OCI-LY7 (cell line): ENCODE data around the gene CHST7. TPM values are rescaled to one million over a fixed set of nuclear protein-coding genes. Genes with fewer than 3 reads are reported as not detected.
A peak's percentile ranks its signal among the peaks of the same experiment; 100 is the strongest.

Experiments
- BruUV-seq: library from RNA; stranded (reverse); fragments of 400-500 nt; replicated peaks from 2 replicates; lab custom pipeline; 2021; lab: Mats Ljungman, UMichigan
- CTCF ChIA-PET: fragments of 300-600 bp; sonication (Branson Sonifier 250); formaldehyde crosslinking; loops from one replicate; lab custom pipeline; 2022; ENCODE audit warnings: antibody characterized with exemption; ENCODE audit not compliant: unreplicated experiment; lab: Charles Lee
- POLR2A ChIA-PET: fragments of 300-600 bp; sonication (Branson Sonifier 250); formaldehyde crosslinking; loops from one replicate; lab custom pipeline; 2022; ENCODE audit warnings: antibody characterized with exemption; lab: Charles Lee
- DNase-seq: peaks from one replicate; pipeline ENCODE4 v3.0.0-alpha.2; 2015; ENCODE audit warnings: low spot score
- H2AFZ ChIP-seq: fragments of 200-600 bp; sonication (generic), shearing (Covaris generic); 2 replicates; pipeline ENCODE4 v1.6.1; 2014; ENCODE audit warnings: mild to moderate bottlenecking, antibody characterized with exemption, low read length, moderate library complexity
- H3K27ac ChIP-seq: fragments of 200-600 bp; sonication (generic); 2 replicates; pipeline ENCODE4 v1.5.1; 2014; ENCODE audit warnings: mixed run types, low read depth, mild to moderate bottlenecking, moderate library complexity, low read length, inconsistent platforms; ENCODE audit not compliant: poor library complexity, severe bottlenecking
- H3K36me3 ChIP-seq: fragments of 200-600 bp; sonication (generic); 2 replicates; pipeline ENCODE4 v1.6.1; 2014; ENCODE audit warnings: mild to moderate bottlenecking, antibody characterized with exemption, low read length, moderate library complexity, mixed read lengths; ENCODE audit not compliant: insufficient read depth
- H3K4me1 ChIP-seq: fragments of 200-600 bp; sonication (generic); 2 replicates; pipeline ENCODE4 v1.5.1; 2014; ENCODE audit warnings: mild to moderate bottlenecking, low read length; ENCODE audit not compliant: insufficient read depth, poor library complexity, severe bottlenecking
- H3K4me2 ChIP-seq: fragments of 200-600 bp; sonication (generic); 2 replicates; pipeline ENCODE4 v1.6.1; 2014; ENCODE audit warnings: mild to moderate bottlenecking, low read length
- H3K4me3 ChIP-seq: fragments of 200-600 bp; sonication (generic); 2 replicates; pipeline ENCODE4 v1.5.1; 2014; ENCODE audit warnings: mild to moderate bottlenecking, low read depth, low read length; ENCODE audit not compliant: poor library complexity, severe bottlenecking
- H3K79me2 ChIP-seq: fragments of 200-600 bp; sonication (generic); 2 replicates; pipeline ENCODE4 v1.6.1; 2016; ENCODE audit warnings: low read depth, mild to moderate bottlenecking, low read length, moderate library complexity, mixed read lengths; ENCODE audit not compliant: insufficient read depth
- H3K9me2 ChIP-seq: fragments of 200-600 bp; sonication (generic); 2 replicates; pipeline ENCODE4 v1.6.1; 2016; ENCODE audit warnings: mild to moderate bottlenecking, low read length, mixed read lengths; ENCODE audit not compliant: insufficient read depth
- H3K9me3 ChIP-seq: fragments of 200-600 bp; sonication (generic); 2 replicates; pipeline ENCODE4 v1.6.1; 2014; ENCODE audit warnings: mild to moderate bottlenecking, mixed run types, low read length, mixed read lengths
- H4K20me1 ChIP-seq: fragments of 200-600 bp; sonication (generic); 2 replicates; pipeline ENCODE4 v1.6.1; 2014; ENCODE audit warnings: mild to moderate bottlenecking, antibody characterized with exemption, low read length, moderate library complexity, mixed read lengths; ENCODE audit not compliant: insufficient read depth
- EZH2phosphoT487 ChIP-seq: fragments of 200-600 bp; sonication (generic); IDR thresholded peaks from 2 replicates; pipeline ENCODE4 v1.6.1; 2018; ENCODE audit warnings: low read depth, borderline replicate concordance, mild to moderate bottlenecking, mixed run types, antibody characterized with exemption, low read length, moderate library complexity, mixed read lengths
- intact Hi-C: fragments of 100-400 bp; cut with micrococcal nuclease; formaldehyde crosslinking; loops from one replicate; pipeline ENCODE4 v1.10.0; 2022; ENCODE audit not compliant: unreplicated experiment
- total RNA-seq, 2 experiments: library from RNA; depleted of rRNA in 1 of 2; stranded (reverse); fragments of >200 nt in 1 of 2; shearing (Covaris generic) in 1 of 2; gene quantifications; 2 replicates each; pipeline ENCODE4 v1.2.3, GENCODE V29; 2014 to 2022
- TF ChIP-seq, protein P1 (sequence below): fragments of 200-600 bp; sonication (generic); conservative IDR thresholded peaks from 2 replicates; pipeline ENCODE4 v1.5.1; 2014; ENCODE audit warnings: mild to moderate bottlenecking, antibody characterized with exemption, low read length, moderate library complexity, mixed read lengths

Gene CHST7
- total RNA-seq, 2 experiments from 2014 or later = 2.0 to 5.3 TPM

DNA sequence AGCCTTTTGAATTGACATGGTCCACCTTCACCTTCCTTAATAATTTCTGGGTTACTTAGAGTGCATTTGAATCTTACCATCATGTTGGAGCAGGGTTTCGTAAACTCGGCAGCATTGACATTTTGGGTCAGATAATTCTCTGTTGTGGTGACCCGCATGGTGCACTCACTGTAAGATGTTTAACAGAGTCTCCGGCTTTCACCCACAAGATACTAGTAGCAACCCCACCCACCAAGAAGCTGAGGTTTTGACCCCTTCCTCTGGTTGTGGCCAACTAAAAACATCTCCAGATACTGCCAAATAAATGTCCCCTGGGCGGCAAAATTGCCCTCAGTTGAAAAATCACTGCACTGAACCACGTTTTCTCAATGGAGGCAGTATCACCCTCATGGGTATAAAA, 62.7 kb downstream of the CHST7 start:
- BruUV-seq = no TSS peak
- no peaks in the 10 kb centered on the region for H3K9me3 ChIP-seq
- no peaks in the 10 kb centered on the region for H3K9me2 ChIP-seq
- H3K79me2 ChIP-seq = no peaks in the 10 kb centered on the region
- no peak overlapping the region for H3K27ac ChIP-seq
- POLR2A ChIA-PET = no interaction called here
- H3K36me3 ChIP-seq = peaks cover 25% of the 10 kb centered on the region
- H3K4me2 ChIP-seq = no peak overlapping the region
- DNase-seq = no peak
- H4K20me1 ChIP-seq = no peaks in the 10 kb centered on the region
- intact Hi-C loops = no loop called here
- TF ChIP-seq, protein P1, sequence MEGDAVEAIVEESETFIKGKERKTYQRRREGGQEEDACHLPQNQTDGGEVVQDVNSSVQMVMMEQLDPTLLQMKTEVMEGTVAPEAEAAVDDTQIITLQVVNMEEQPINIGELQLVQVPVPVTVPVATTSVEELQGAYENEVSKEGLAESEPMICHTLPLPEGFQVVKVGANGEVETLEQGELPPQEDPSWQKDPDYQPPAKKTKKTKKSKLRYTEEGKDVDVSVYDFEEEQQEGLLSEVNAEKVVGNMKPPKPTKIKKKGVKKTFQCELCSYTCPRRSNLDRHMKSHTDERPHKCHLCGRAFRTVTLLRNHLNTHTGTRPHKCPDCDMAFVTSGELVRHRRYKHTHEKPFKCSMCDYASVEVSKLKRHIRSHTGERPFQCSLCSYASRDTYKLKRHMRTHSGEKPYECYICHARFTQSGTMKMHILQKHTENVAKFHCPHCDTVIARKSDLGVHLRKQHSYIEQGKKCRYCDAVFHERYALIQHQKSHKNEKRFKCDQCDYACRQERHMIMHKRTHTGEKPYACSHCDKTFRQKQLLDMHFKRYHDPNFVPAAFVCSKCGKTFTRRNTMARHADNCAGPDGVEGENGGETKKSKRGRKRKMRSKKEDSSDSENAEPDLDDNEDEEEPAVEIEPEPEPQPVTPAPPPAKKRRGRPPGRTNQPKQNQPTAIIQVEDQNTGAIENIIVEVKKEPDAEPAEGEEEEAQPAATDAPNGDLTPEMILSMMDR = no peak
- no peak for TF ChIP-seq EZH2phosphoT487
- H2AFZ ChIP-seq = no peak overlapping the region
- CTCF ChIA-PET = no interaction called here
- no peak overlapping the region for H3K4me3 ChIP-seq
- no peaks in the 10 kb centered on the region for H3K4me1 ChIP-seq

DNA sequence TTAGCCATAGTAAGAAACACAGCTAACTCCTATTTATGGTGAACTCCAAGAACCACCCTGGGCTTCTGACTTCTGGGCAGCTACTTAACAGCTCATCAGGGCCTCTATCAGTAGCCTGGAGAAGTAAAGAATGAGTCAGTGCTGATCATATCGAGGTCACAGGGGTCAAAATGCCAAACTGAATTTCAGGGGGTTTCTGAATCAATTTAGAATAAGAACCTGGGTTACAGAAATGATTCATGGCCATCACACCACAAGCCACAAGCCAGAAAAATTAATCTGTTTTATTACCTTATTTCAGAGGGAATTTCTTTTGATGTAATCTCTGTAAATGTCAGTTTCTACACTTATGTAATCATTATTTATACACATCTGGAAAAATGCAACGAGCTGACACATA, 64.4 kb downstream of the CHST7 start:
- H3K4me2 ChIP-seq = no peak overlapping the region
- H2AFZ ChIP-seq = no peak overlapping the region
- H3K27ac ChIP-seq = no peak overlapping the region
- BruUV-seq = no TSS peak
- H3K4me3 ChIP-seq = no peak overlapping the region
- intact Hi-C loops = no loop called here
- POLR2A ChIA-PET = interaction anchor here (0.6 kb wide), 2 partner anchors 10 to 649 kb away, joined by 3 read pairs; no protein-coding TSS in a partner anchor
- H3K9me3 ChIP-seq = no peaks in the 10 kb centered on the region
- H3K79me2 ChIP-seq = no peaks in the 10 kb centered on the region
- no peaks in the 10 kb centered on the region for H3K4me1 ChIP-seq
- CTCF ChIA-PET = no interaction called here
- H4K20me1 ChIP-seq = no peaks in the 10 kb centered on the region
- TF ChIP-seq EZH2phosphoT487 = no peak
- TF ChIP-seq, protein P1 = no peak
- no peaks in the 10 kb centered on the region for H3K9me2 ChIP-seq
- peaks cover 35% of the 10 kb centered on the region for H3K36me3 ChIP-seq
- DNase-seq = no peak

DNA sequence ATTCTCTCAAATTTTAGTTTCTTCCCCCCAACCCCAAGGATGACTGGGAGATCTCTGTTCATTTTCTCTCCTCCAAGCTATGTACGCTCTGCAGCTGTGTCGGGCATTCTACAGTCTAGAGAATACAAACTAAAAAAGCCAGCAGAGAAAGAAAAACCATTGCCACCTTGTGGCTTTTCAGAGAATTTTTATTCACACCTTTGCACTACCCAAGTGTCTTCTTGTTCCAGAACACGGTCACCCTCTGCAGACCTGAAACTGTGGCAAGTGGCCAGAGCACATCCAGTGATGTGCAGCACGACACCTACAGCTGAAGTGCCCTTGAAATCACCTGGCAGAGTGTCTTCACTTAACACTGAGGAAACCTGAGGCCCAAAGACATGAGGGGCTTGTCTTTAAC, 68.6 kb downstream of the CHST7 start:
- no peaks in the 10 kb centered on the region for H4K20me1 ChIP-seq
- intact Hi-C loops = loop anchor here (5.0 to 10.0 kb wide), 2 partner anchors 65 to 153 kb away; no protein-coding TSS in a partner anchor
- no peaks in the 10 kb centered on the region for H3K9me2 ChIP-seq
- CTCF ChIA-PET = no interaction called here
- H3K4me1 ChIP-seq = no peaks in the 10 kb centered on the region
- no peak overlapping the region for H3K4me2 ChIP-seq
- H3K79me2 ChIP-seq = no peaks in the 10 kb centered on the region
- POLR2A ChIA-PET = interaction anchor here (0.5 to 0.9 kb wide), 3 partner anchors 21 to 184 kb away, joined by 3 to 4 read pairs (median 4); no protein-coding TSS in a partner anchor
- H3K36me3 ChIP-seq = peaks cover 48% of the 10 kb centered on the region
- H2AFZ ChIP-seq = no peak overlapping the region
- H3K9me3 ChIP-seq = no peaks in the 10 kb centered on the region
- DNase-seq = peak; percentile 24
- H3K4me3 ChIP-seq = no peak overlapping the region
- TF ChIP-seq, protein P1 = peak; percentile 59
- TF ChIP-seq EZH2phosphoT487 = no peak
- no TSS peak for BruUV-seq
- H3K27ac ChIP-seq = no peak overlapping the region
